ENCODE results near the gene SLC2A14.

Gene SLC2A14

DNA sequence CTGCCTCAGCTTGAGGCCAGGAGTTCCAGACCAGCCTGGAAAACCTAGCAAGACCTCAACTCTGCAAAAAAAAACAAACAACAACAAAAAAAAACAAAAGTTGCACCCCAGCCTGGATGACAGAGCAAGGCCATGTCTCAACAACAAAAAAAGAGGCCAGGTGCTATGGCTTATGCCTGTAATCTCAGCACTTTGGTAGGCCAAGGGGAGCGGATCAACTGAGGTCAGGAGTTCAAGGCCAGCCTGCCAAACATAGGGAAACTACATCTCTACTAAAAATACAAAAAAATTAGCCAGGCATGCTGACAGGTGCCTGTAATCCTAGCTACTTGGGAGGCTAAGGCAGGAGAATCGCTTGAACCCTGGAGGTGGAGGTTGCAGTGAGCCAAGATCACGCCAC, 6.5 kb upstream of the SLC2A14 start:
- H3K27me3 ChIP-seq (replicated peaks; ENCODE audit: insufficient read depth, low read length), result no peaks in the 10 kb centered on the region
- no peak overlapping the region for H3K9ac ChIP-seq (ENCODE audit: low read length)
- H3K9me2 ChIP-seq (replicated peaks; ENCODE audit: insufficient read depth, low read length), result no peaks in the 10 kb centered on the region
- no peak overlapping the region for H3K4me3 ChIP-seq (ENCODE audit: low read length)
- H2AFZ ChIP-seq (ENCODE audit: low read length), result no peak overlapping the region
- H3K4me2 ChIP-seq (ENCODE audit: low read depth, low read length), result no peak overlapping the region
- H3F3A ChIP-seq (ENCODE audit: insufficient read depth, low read length), result no peaks in the 10 kb centered on the region
- no peaks in the 10 kb centered on the region for H3K9me3 ChIP-seq (replicated peaks; ENCODE audit: insufficient read depth, low read length)
- no peak overlapping the region for H3K27ac ChIP-seq (ENCODE audit: low read length)
- no peaks in the 10 kb centered on the region for H3K79me2 ChIP-seq (ENCODE audit: low read length)
- H3K4me1 ChIP-seq (ENCODE audit: low read length), result no peaks in the 10 kb centered on the region
- H4K20me1 ChIP-seq (ENCODE audit: insufficient read depth, low read length), result no peaks in the 10 kb centered on the region
- no peaks in the 10 kb centered on the region for H3K36me3 ChIP-seq (replicated peaks; ENCODE audit: insufficient read depth, low read length)
- no peak for DNase-seq
- TF ChIP-seq EZH2phosphoT487 (IDR thresholded peaks at IDR 0.05; ENCODE audit: low read length), result no peak
- TF ChIP-seq EZH2 (optimal IDR thresholded peaks at IDR 0.05; ENCODE audit: low read depth, low read length), result no peak

DNA sequence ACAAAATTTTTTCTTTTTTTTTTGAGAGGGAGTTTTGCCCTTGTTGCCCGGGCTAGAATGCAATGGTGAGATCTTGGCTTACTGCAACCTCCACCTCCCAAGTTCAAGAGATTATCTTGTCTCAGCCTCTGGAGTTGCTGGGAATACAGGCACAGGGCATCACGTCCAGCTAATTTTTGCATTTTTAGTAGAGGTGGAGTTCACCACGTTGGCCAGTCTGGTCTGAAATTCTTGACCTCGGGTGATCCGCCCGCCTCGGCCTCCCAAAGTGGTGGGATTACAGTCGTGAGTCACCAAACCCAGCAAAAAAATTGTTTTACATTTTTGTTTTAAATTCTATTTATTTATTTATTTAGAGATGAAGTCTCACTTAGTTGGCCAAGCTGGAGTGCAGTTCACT, 4.7 kb upstream of the SLC2A14 start:
- H3K27me3 ChIP-seq (replicated peaks; ENCODE audit: insufficient read depth, low read length), result no peaks in the 10 kb centered on the region
- H3K9me3 ChIP-seq (replicated peaks; ENCODE audit: insufficient read depth, low read length), result no peaks in the 10 kb centered on the region
- no peak overlapping the region for H3K4me2 ChIP-seq (ENCODE audit: low read depth, low read length)
- TF ChIP-seq EZH2 (optimal IDR thresholded peaks at IDR 0.05; ENCODE audit: low read depth, low read length) (no peak), EZH2phosphoT487 (IDR thresholded peaks at IDR 0.05; ENCODE audit: low read length) (no peak)
- TF ChIP-seq, protein P1, sequence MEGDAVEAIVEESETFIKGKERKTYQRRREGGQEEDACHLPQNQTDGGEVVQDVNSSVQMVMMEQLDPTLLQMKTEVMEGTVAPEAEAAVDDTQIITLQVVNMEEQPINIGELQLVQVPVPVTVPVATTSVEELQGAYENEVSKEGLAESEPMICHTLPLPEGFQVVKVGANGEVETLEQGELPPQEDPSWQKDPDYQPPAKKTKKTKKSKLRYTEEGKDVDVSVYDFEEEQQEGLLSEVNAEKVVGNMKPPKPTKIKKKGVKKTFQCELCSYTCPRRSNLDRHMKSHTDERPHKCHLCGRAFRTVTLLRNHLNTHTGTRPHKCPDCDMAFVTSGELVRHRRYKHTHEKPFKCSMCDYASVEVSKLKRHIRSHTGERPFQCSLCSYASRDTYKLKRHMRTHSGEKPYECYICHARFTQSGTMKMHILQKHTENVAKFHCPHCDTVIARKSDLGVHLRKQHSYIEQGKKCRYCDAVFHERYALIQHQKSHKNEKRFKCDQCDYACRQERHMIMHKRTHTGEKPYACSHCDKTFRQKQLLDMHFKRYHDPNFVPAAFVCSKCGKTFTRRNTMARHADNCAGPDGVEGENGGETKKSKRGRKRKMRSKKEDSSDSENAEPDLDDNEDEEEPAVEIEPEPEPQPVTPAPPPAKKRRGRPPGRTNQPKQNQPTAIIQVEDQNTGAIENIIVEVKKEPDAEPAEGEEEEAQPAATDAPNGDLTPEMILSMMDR (IDR thresholded peaks at IDR 0.05; ENCODE audit: low read length), result no peak
- no peak overlapping the region for H3K27ac ChIP-seq (ENCODE audit: low read length)
- no peaks in the 10 kb centered on the region for H3F3A ChIP-seq (ENCODE audit: insufficient read depth, low read length)
- no peaks in the 10 kb centered on the region for H3K79me2 ChIP-seq (ENCODE audit: low read length)
- no peaks in the 10 kb centered on the region for H4K20me1 ChIP-seq (ENCODE audit: insufficient read depth, low read length)
- no peaks in the 10 kb centered on the region for H3K9me2 ChIP-seq (replicated peaks; ENCODE audit: insufficient read depth, low read length)
- DNase-seq, result no peak
- no peak overlapping the region for H3K9ac ChIP-seq (ENCODE audit: low read length)
- no peak overlapping the region for H2AFZ ChIP-seq (ENCODE audit: low read length)
- H3K4me1 ChIP-seq (ENCODE audit: low read length), result no peaks in the 10 kb centered on the region
- no peak overlapping the region for H3K4me3 ChIP-seq (ENCODE audit: low read length)
- H3K36me3 ChIP-seq (replicated peaks; ENCODE audit: insufficient read depth, low read length), result no peaks in the 10 kb centered on the region

DNA sequence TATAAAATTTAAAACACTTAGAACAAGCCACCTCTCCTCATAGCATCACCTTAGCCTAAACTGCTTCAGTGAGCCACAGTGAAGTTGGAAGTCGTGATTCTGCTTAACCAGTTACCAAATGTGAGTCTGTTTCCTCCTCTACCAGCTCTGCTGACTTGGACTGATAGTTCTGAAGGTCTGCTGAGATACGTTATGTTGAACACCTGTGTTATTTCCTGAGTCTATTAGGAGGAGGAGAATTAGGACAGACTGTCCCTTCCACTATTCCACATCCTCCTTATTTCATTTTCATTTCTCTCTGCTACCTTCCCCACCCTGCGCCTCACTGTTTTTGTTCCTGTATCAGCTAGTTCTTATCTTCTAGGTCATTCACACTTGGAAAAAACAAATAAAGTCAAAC, 2.4 kb downstream of the SLC2A14 start:
- Histone ChIP-seq H3K4me2 (ENCODE audit: low read depth, low read length) (no peak overlapping the region), H3K79me2 (ENCODE audit: low read length) (no peaks in the 10 kb centered on the region)

DNA sequence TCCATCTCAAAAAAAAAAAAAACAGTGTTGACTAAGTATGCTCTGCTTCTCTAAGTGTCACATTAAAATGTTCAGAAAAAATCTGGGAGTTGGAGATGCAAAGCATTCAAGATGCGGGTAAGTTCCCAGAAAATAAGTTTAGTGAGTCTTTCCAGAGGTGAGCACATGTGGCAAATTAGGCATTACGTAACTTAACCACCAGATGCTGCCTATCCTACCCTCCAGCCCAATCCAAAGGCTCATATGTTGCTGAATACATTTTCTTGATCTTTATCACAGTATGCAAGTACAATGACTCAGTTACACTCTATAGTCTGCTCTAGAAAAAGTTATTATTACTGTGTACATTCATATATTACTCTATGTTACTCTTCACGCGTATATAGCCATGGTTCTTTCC, 3.6 kb downstream of the SLC2A14 start:
- DNase-seq, result no peak
- Histone ChIP-seq H3F3A (ENCODE audit: insufficient read depth, low read length) (no peaks in the 10 kb centered on the region), H3K4me2 (ENCODE audit: low read depth, low read length) (no peak overlapping the region), H2AFZ (ENCODE audit: low read length) (no peak overlapping the region), H3K4me1 (ENCODE audit: low read length) (0 out of 2 replicates have a peak, but pooled peaks cover 4% of the 10 kb centered on the region), H3K27ac (ENCODE audit: low read length) (no peak overlapping the region), H3K9me2 (replicated peaks; ENCODE audit: insufficient read depth, low read length) (no peaks in the 10 kb centered on the region), H3K9me3 (replicated peaks; ENCODE audit: insufficient read depth, low read length) (no peaks in the 10 kb centered on the region), H4K20me1 (ENCODE audit: insufficient read depth, low read length) (no peaks in the 10 kb centered on the region), H3K27me3 (replicated peaks; ENCODE audit: insufficient read depth, low read length) (no peaks in the 10 kb centered on the region), H3K9ac (ENCODE audit: low read length) (no peak overlapping the region), H3K36me3 (replicated peaks; ENCODE audit: insufficient read depth, low read length) (no peaks in the 10 kb centered on the region), H3K79me2 (ENCODE audit: low read length) (no peaks in the 10 kb centered on the region), H3K4me3 (ENCODE audit: low read length) (no peak overlapping the region)
- TF ChIP-seq EZH2phosphoT487 (IDR thresholded peaks at IDR 0.05; ENCODE audit: low read length) (no peak), EZH2 (optimal IDR thresholded peaks at IDR 0.05; ENCODE audit: low read depth, low read length) (no peak)
- TF ChIP-seq, protein P1 (IDR thresholded peaks at IDR 0.05; ENCODE audit: low read length), result no peak

More for the DNA sequence above, 2.4 kb downstream of the SLC2A14 start:
- no peak overlapping the region for H3K27ac ChIP-seq (ENCODE audit: low read length)
- 0 out of 2 replicates have a peak, but pooled peaks cover 4% of the 10 kb centered on the region for H3K4me1 ChIP-seq (ENCODE audit: low read length)
- H3K9ac ChIP-seq (ENCODE audit: low read length), result no peak overlapping the region
- no peaks in the 10 kb centered on the region for H3K9me3 ChIP-seq (replicated peaks; ENCODE audit: insufficient read depth, low read length)
- H3F3A ChIP-seq (ENCODE audit: insufficient read depth, low read length), result no peaks in the 10 kb centered on the region
- no peaks in the 10 kb centered on the region for H4K20me1 ChIP-seq (ENCODE audit: insufficient read depth, low read length)
- no peak overlapping the region for H3K4me3 ChIP-seq (ENCODE audit: low read length)
- H2AFZ ChIP-seq (ENCODE audit: low read length), result no peak overlapping the region
- no peaks in the 10 kb centered on the region for H3K27me3 ChIP-seq (replicated peaks; ENCODE audit: insufficient read depth, low read length)
- no peaks in the 10 kb centered on the region for H3K36me3 ChIP-seq (replicated peaks; ENCODE audit: insufficient read depth, low read length)
- no peaks in the 10 kb centered on the region for H3K9me2 ChIP-seq (replicated peaks; ENCODE audit: insufficient read depth, low read length)
- peak; percentile 9 for DNase-seq
- TF ChIP-seq, protein P1 (IDR thresholded peaks at IDR 0.05; ENCODE audit: low read length), result no peak
- TF ChIP-seq EZH2phosphoT487 (IDR thresholded peaks at IDR 0.05; ENCODE audit: low read length), result no peak
- TF ChIP-seq EZH2 (optimal IDR thresholded peaks at IDR 0.05; ENCODE audit: low read depth, low read length), result no peak
